ENCODE measurements around the gene STRBP. TPM values are rescaled to one million over a fixed set of nuclear protein-coding genes. Genes with fewer than 3 reads are reported as not detected.
"Not testable (repeated sequence)": the region's sequence is repeated elsewhere in the genome, so short reads cannot be mapped to it uniquely, and the experiment has no call there.

STRBP gene
- 58.2 TPM for polyA plus RNA-seq (ENCODE audit: insufficient read length)
- long read RNA-seq, donor 1, partial matches to known transcripts, result 5 of 5 reads
- long read RNA-seq, donor 1, other reads (novel, unspliced or antisense), result 0 of 5 reads
- long read RNA-seq, donor 2, partial matches to known transcripts, result 0 of 5 reads
- long read RNA-seq, donor 2, other reads (novel, unspliced or antisense), result 5 of 5 reads
- long read RNA-seq, donor 3, result 0 reads
- long read RNA-seq, donor 4, result 0 reads
- long read RNA-seq, donor 5, partial matches to known transcripts, result 0 of 12 reads
- long read RNA-seq, donor 5, other reads (novel, unspliced or antisense), result 12 of 12 reads
- long read RNA-seq, donor 6, result 0 reads
- long read RNA-seq, donor 7, partial matches to known transcripts, result 22 of 28 reads
- long read RNA-seq, donor 7, other reads (novel, unspliced or antisense), result 5 of 28 reads
- long read RNA-seq, donor 8, result 0 reads

DNA sequence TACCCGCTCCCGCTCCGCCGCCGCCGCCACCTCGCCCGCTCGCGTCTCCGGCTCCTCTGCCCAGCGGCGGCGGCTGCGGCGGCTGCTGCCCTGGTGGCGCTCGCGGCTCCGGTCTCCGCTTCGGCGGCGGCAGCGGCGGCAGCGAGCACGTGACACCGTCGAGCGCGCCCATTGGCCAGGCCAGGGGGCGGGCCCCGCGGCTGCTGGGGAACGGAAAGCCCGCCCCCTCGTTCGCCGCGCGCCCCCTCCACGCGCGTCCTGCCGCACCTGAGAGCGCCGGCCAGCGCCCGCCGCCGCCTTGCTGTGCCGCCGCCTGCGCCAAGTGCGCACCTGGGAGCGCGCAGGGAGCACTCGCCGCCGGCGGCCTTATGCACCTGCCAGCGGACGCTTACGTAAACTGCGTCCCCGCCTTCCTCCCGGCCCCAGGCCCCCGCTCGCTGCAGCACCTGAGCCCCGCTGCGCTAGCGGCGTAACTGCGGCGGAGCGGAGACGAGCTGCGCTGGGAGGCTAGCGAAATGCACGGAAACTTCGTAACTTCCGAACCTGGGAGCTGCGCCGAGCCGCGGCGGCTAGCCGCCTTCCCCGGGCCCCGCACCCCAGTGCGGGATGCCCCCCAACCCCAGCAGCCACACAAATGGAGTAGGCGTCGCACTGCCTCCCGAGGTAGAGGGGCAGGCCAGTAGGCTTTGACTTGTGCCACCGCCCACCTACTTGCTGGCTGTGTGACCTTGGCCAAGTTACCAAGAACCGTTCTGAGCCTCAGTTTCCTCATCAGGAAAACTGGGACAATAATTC, at the start of gene STRBP:
STRBP (minus strand) TSS at position 122 of the 795 bp plus-strand sequence. CDS start 84,452 bp downstream, outside the sequence.
- peak; percentile 90 for DNase-seq

GRCh38 chr9:123316053-123316718, 47.8 kb upstream of the STRBP start:
- no peak for DNase-seq

GRCh38 chr9:123315635-123316034, 47.2 kb upstream of the STRBP start:
- DNase-seq, result no peak

GRCh38 chr9:123314617-123315016, 46.2 kb upstream of the STRBP start:
- no peak for DNase-seq

DNA sequence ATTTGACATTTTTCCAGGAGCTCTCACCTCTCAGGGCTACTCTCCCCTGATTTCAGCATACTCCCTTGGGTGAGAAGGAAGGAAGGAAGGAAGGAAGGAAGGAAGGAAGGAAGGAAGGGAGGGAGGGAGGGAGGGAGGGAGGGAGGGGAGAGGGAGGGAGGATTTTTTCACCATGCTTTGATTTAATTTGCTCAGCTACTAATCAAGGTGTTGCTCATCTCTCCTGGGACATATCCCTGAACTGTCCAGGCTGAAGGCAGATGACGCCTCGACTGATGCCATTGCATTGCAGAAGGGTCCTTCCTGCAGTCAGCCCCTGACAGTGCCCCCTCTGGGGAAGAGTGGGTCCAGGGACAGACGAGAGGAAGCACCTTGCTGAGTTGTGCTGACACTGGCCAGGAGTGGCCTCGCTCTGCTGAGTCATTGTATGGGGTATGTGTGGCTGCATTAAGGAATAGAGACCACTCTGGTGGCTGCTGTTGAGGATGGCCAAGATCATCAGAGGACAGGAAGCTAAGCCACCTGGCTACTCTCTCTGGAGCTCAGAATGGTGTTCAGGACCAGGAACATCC, 44.0 kb upstream of the STRBP start:
- no peak for DNase-seq

DNA sequence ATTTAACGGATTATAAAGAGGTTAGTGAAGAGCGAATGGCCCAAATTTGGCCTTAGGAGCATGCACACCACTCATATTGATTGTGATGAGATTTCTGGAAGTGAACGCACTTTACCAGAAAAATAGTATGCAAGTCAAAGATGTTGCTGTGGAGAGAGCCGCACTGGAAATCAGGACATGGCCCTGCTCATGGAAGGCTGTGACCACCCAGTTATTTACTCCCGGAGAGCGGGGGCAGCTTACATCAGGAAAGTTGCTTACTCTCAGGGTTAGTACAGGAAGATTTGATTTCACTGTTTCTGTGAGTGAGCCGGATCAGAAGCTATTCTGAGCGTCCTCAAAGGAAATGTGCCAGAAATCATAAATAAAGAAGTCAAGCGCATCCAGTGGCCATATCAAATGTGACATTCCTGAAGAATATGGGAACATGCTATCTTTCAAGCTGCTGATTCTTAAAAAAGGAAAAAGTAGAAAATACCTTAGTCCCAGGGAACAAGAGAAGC, 42.9 kb upstream of the STRBP start:
- DNase-seq, result peak; percentile 42

- DNase-seq, result no peak
Observed at GRCh38 chr9:123310551-123311249, 42.3 kb upstream of the STRBP start.

- no peak for DNase-seq
Observed at GRCh38 chr9:123309611-123310010, 41.2 kb upstream of the STRBP start.

- no peak for DNase-seq
Observed at GRCh38 chr9:123305879-123306278, 37.5 kb upstream of the STRBP start.

DNA sequence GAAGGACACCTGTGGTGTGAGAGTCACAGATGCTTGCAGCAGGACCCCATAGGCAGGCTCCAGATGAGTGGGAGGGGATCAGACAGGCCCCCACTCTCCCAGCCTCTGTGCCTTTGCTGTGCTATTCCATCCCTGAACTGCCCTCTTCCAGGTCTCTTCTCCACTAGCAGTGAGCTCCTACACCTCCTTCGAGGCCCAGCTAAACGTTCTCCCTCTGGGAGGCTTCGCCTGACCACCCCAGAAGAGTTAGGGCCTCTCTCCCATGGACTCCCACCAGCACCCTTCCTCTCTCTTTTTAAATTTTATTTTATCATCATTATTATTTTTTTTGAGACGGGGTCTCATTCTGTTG, 35.9 kb upstream of the STRBP start:
- DNase-seq, result no peak

GRCh38 chr9:123302348-123303214, 34.2 kb upstream of the STRBP start:
- no peak for DNase-seq

DNA sequence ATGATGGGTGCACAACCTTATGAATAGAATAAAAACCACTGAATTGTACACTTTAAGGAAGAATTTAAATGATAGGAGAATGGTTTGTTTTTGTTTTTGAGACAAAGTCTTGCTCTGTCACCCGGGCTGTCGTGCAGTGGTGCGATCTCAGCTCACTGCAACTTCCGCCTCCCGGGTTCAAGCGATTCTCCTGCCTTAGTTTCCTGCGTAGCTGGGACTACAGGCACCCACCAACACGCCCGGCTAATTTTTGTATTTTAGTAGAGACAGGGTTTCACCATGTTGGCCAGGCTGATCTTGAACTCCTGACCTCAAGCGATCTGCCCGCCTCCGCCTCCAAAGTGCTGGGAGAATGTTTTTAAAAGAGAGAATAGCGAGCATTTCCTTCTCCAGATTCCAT, 33.5 kb upstream of the STRBP start:
- DNase-seq, result not testable (repeated sequence)

DNA sequence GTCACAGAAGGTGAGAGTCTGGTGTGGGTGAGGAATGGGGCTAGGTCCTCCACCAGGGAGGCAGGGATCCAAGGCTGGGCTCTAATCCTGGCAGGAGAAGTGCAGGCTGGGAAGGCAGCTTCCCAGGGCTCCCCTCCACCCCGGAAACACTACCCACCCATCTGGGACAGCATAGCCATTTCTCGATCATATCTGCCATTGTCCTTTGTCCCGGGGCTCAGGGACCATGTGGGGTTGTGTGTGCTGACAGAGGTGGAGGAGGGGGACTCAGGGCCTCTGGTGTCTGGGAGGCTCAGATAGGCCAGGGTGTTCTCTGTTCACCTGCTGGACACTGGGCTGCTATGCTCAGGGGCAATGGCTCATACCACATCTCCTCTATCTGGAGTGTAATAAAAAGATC, 32.2 kb upstream of the STRBP start:
- no peak for DNase-seq

GRCh38 chr9:123299558-123300126, 31.3 kb upstream of the STRBP start:
- DNase-seq, result no peak

DNA sequence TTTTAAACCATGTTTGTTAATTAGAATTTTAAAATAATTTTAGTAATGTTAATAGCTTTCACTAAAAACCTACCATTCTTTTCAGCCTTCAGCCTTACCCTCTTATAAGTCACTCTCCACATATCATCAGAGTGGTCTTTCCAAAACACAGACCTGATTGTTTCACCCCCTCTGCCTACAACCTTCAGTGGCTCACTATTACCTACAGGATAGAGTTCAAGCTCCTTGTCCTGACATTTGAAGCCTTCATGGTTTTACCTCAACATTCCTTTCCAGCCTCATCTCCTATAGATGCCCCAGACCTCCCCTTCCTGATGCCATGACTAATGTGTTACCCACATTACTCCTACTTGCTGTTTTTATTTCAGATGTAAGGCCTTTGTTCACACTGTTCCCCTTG, 27.8 kb upstream of the STRBP start:
- no peak for DNase-seq

- no peak for DNase-seq
Observed at GRCh38 chr9:123291736-123292135, 23.4 kb upstream of the STRBP start.

- no peak for DNase-seq
Observed at GRCh38 chr9:123290764-123291163, 22.4 kb upstream of the STRBP start.

- DNase-seq, result no peak
Observed at GRCh38 chr9:123287639-123288038, 19.3 kb upstream of the STRBP start.

DNA sequence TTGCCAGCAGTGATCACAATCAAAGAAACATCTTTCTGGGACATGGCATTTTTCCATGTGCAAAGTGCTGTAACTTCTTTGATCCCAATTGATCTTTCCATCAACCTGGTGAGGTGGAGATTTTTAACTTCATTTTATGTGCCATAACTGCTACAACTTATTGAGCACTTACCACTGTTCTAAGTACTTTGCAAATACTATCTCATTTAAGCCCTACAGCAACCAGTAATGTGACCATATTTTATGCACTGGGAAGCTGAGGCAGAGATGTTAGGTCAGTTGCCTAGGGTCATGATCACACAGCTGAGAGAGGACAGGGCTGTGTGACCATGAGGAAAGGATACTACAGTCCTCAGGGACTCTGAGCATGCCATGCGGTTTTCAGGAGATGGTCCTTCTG, 17.9 kb upstream of the STRBP start:
- DNase-seq, result no peak

DNA sequence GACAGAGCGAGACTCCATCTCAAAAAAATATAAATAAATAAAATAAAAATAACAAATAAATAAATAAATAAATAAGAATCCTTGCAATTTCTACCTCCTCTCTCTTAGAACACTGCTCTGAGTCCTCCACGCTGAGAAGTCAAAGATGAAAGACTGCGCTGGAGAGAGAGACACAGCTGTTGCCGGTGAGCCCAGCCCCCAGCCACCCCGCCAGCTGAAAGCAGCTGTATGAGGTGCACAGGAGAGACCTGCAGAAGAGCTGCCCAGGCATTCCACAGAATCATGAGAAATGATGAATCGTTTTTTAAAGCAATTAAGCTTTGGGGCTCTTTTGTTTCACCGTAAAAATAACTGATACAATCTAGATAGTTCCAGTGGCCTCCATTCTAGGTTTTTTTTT, 16.3 kb upstream of the STRBP start:
- DNase-seq, result no peak
